Measurements from ENCODE around the gene ATF2. TPM values are rescaled to one million over a fixed set of nuclear protein-coding genes. Genes with fewer than 3 reads are reported as not detected.

Gene ATF2
- total and polyA plus RNA-seq, 9 of the 15 experiments (the other 6 are each of a cell fraction or from before 2014, with no cell fraction given): 24.2 to 111 (median 45.9) TPM

DNA sequence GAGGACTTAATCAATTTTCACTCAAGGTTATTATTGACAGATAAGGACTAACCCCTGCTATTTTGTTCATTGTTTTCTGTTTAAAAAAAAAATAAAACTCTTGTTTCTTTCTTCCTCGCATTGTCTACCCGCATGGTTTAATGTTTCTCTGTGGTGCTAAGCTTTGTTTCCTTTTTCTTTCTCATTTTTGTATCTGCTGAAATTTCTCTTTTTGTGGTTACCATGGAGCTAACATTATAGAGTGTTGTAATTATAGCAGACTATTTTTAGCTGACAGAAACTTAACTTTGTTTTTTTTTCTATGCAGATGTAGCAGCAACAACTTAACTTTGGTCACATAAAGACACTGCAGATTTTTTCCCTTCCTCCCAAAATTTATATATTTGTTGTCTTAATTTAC is 119.7 kb downstream of the ATF2 start:
- in situ Hi-C loops (cut with MboI) (loop anchor here (10.0 to 25.0 kb wide), 2 partner anchors 237 to 1039 kb away; partner anchors contain the start of genes EVX2, HOXD12 and HOXD13), intact Hi-C loops (cut with micrococcal nuclease) (no loop called here)
- 94% methylated on average over 2 of the region's 2 CpGs for WGBS (ENCODE audit: insufficient coverage, low coverage, missing lambda C conversion rate)
- Histone ChIP-seq H3K4me2 (ENCODE audit: insufficient read depth, low read length) (no peak overlapping the region), H3K4me3 (no peak overlapping the region), H2AFZ (ENCODE audit: low read depth, low read length) (no peak overlapping the region), H3K79me2 (ENCODE audit: control insufficient read depth, insufficient read depth, low read length) (no peaks in the 10 kb centered on the region), H3K36me3 (ENCODE audit: control insufficient read depth, insufficient read depth, low read length) (no peaks in the 10 kb centered on the region), H3K9ac (ENCODE audit: insufficient read depth in 1 of 2, low read depth in 2 of 2, low read length in 2 of 2) (no peak overlapping the region), H3K4me1 (replicated peaks in 1 of 2; ENCODE audit: control insufficient read depth in 2 of 2, insufficient read depth in 2 of 2, low read length in 2 of 2) (no peaks in the 10 kb centered on the region), H3K27me3 (ENCODE audit: control insufficient read depth in 2 of 2, insufficient read depth in 2 of 2, low read length in 2 of 2) (no peaks in the 10 kb centered on the region), H4K20me1 (replicated peaks; ENCODE audit: control insufficient read depth, insufficient read depth, low read length) (no peaks in the 10 kb centered on the region), H3K9me3 (replicated peaks; ENCODE audit: control insufficient read depth, insufficient read depth, low read depth, low read length) (no peaks in the 10 kb centered on the region), H3K27ac (ENCODE audit: extremely low read depth, low read depth, low read length) (no peak overlapping the region), H3K9me1 (ENCODE audit: control insufficient read depth, insufficient read depth, low read length) (no peaks in the 10 kb centered on the region)
- DNase-seq (ENCODE audit: extremely low read depth in 1 of 4, low spot score in 3 of 4) (no peak), FAIRE-seq (no peak), ATAC-seq (no peak)
- no TSS peak for BruUV-seq (replicated peaks)
- TF ChIP-seq ZHX1 (conservative IDR thresholded peaks at IDR 0.05; ENCODE audit: low read length) (no peak), ZBTB12 (CRISPR knock-in tag; IDR thresholded peaks at IDR 0.05) (no peak), XRCC3 (IDR thresholded peaks at IDR 0.05) (no peak), ZFP30 (CRISPR knock-in tag; IDR thresholded peaks at IDR 0.05; ENCODE audit: borderline replicate concordance) (no peak), RFX1 (IDR thresholded peaks at IDR 0.05) (no peak)
- ChIA-PET CTCF (ENCODE audit: low intra/inter-chr PET ratio) (no interaction called here), POLR2A (interaction anchor here (1.1 to 1.8 kb wide), 3 partner anchors 10 to 15 kb away, joined by 3 to 5 read pairs (median 4); no protein-coding TSS in a partner anchor)
